Upper lobe of left lung (tissue), 4 donors: ENCODE data around the gene C2orf80.

Experiments
- CTCF ChIP-seq, 6 experiments: fragments of 450-650 bp in 4 of 6; fragments of 200-600 bp in 2 of 6; sonication (generic) in 2 of 6; IDR thresholded peaks; one replicate each; pipeline ENCODE4 v1.5.1; 2016 to 2019; ENCODE audit warnings: antibody characterized with exemption in 6 of 6
- POLR2A ChIP-seq, 4 donors: fragments of 450-650 bp; IDR thresholded peaks; one replicate each; pipeline ENCODE4 v1.5.1; 2016 to 2017; ENCODE audit warnings: antibody characterized with exemption in 4 of 4, mild to moderate bottlenecking in 2 of 4

GRCh38 chr2:208127090-208127489 is 62.7 kb downstream of the C2orf80 start:
- TF ChIP-seq CTCF (IDR thresholded peaks at IDR 0.05): no peak
- TF ChIP-seq POLR2A (IDR thresholded peaks at IDR 0.05): no peak
